Small intestine (tissue), 7 donors: ENCODE results near the gene LRP1-AS. TPM values are rescaled to one million over a fixed set of nuclear protein-coding genes. Genes with fewer than 3 reads are reported as not detected.

Experiments used
- DNase-seq, 2 donors: peaks; one replicate each; pipeline versions ENCODE4 v3.0.0 to v3.0.0-alpha.2; 2013
- FAIRE-seq: peaks from 2 replicates; lab custom pipeline; 2012; peaks lifted over from hg19 to GRCh38; lab: Jason Lieb, UNC
- H3K27ac ChIP-seq, 3 donors: one replicate each; pipeline ENCODE4 v1.5.1; 2013; ENCODE audit warnings: low read length in 2 of 3, mild to moderate bottlenecking in 2 of 3, control low read depth in 1 of 3, inconsistent platforms in 1 of 3, low read depth in 1 of 3, moderate library complexity in 1 of 3
- H3K27me3 ChIP-seq, 3 donors: one replicate each; pipeline ENCODE4 v1.6.1; 2013; ENCODE audit warnings: low read length in 3 of 3, inconsistent platforms in 1 of 3; ENCODE audit not compliant: control insufficient read depth in 3 of 3, insufficient read depth in 3 of 3
- H3K36me3 ChIP-seq, 3 donors: one replicate each; pipeline ENCODE4 v1.6.1; 2013; ENCODE audit warnings: low read length in 3 of 3, inconsistent platforms in 1 of 3, low read depth in 1 of 3, mild to moderate bottlenecking in 1 of 3, moderate library complexity in 1 of 3; ENCODE audit not compliant: control insufficient read depth in 3 of 3, insufficient read depth in 2 of 3
- H3K4me1 ChIP-seq, 3 donors: one replicate each; pipeline ENCODE4 v1.6.1; 2013; ENCODE audit warnings: low read length in 2 of 3, inconsistent platforms in 1 of 3, low read depth in 1 of 3, mild to moderate bottlenecking in 1 of 3, moderate library complexity in 1 of 3; ENCODE audit not compliant: control insufficient read depth in 3 of 3, insufficient read depth in 2 of 3
- H3K4me3 ChIP-seq, 3 donors: one replicate each; pipeline ENCODE4 v1.5.1; 2013; ENCODE audit warnings: low read length in 3 of 3, control low read depth in 1 of 3, inconsistent platforms in 1 of 3, low read depth in 1 of 3, mild to moderate bottlenecking in 1 of 3, moderate library complexity in 1 of 3
- H3K9me3 ChIP-seq, 2 donors: one replicate each; pipeline ENCODE4 v1.6.1; 2013; ENCODE audit warnings: low read depth in 1 of 2, low read length in 1 of 2; ENCODE audit not compliant: control insufficient read depth in 2 of 2, insufficient read depth in 1 of 2
- WGBS, 3 donors: extraction: QIAGEN DNeasy Blood & Tissue Kit; methylation state at CpG; one replicate each; pipeline ENCODE4 v1.1.7; 2013; 5-methylcytosine and 5-hydroxymethylcytosine counted together
- polyA plus RNA-seq, 4 donors: library from polyadenylated mRNA; stranded (reverse) in 3 of 4; unstranded in 1 of 4; fragments of 200-250 nt in 3 of 4; fragments of 120-200 nt in 1 of 4; gene quantifications; one replicate each; pipeline versions ENCODE4 v1.2.1 to v1.2.3, GENCODE V29; 2013
- donor health status: healthy with polysubstance abuse.
- donor health status: control.
- donor health status: control.
- donor health status: Bipolar disorder and iron deficiency.
- donor health status: healthy.

The LRP1-AS gene
- polyA plus RNA-seq, 4 donors, result 0.15 to 1.1 TPM; not detected in 2

- 75 to 89% (median 82%) methylated on average over 7 of the region's 7 CpGs for WGBS, 3 donors
- no peaks in the 10 kb centered on the region for H3K9me3 ChIP-seq
- H3K27ac ChIP-seq, result no peak overlapping the region
- H3K4me3 ChIP-seq, result no peak overlapping the region
- no peaks in the 10 kb centered on the region for H3K27me3 ChIP-seq
- FAIRE-seq, result no peak
- peaks cover 5 to 96% (median 18%) of the 10 kb centered on the region in 3 donors for H3K36me3 ChIP-seq
- DNase-seq, result no peak
- no peaks in the 10 kb centered on the region for H3K4me1 ChIP-seq
Measured at GRCh38 chr12:57169969-57170368, 22.6 kb upstream of the LRP1-AS start.

- Histone ChIP-seq H3K4me3 (no peak overlapping the region), H3K27me3 (no peaks in the 10 kb centered on the region), H3K27ac (no peak overlapping the region), H3K4me1 (no peaks in the 10 kb centered on the region), H3K36me3 (peaks cover 5 to 94% (median 15%) of the 10 kb centered on the region in 3 donors), H3K9me3 (no peaks in the 10 kb centered on the region)
- WGBS, 3 donors, result 87 to 91% (median 90%) methylated on average over 23 of the region's 23 CpGs
- FAIRE-seq (no peak), DNase-seq (no peak)
Measured at GRCh38 chr12:57169046-57169795, 21.8 kb upstream of the LRP1-AS start.

GRCh38 chr12:57168058-57168457 is 20.6 kb upstream of the LRP1-AS start:
- Histone ChIP-seq H3K27ac (no peak overlapping the region), H3K36me3 (peaks cover 5 to 90% (median 15%) of the 10 kb centered on the region in 3 donors), H3K9me3 (no peaks in the 10 kb centered on the region), H3K4me1 (no peaks in the 10 kb centered on the region), H3K27me3 (no peaks in the 10 kb centered on the region), H3K4me3 (no peak overlapping the region)
- FAIRE-seq (no peak), DNase-seq (no peak)
- 81 to 88% (median 86%) methylated on average over 10 of the region's 10 CpGs for WGBS, 3 donors

- 65 to 74% (median 68%) methylated on average over 10 of the region's 10 CpGs for WGBS, 3 donors
- Histone ChIP-seq H3K9me3 (no peaks in the 10 kb centered on the region), H3K27ac (no peak overlapping the region), H3K4me1 (no peaks in the 10 kb centered on the region), H3K4me3 (no peak overlapping the region), H3K36me3 (peaks cover 5 to 92% (median 21%) of the 10 kb centered on the region in 3 donors), H3K27me3 (no peaks in the 10 kb centered on the region)
- DNase-seq, result no peak
- no peak for FAIRE-seq
Measured at GRCh38 chr12:57166971-57167371, 19.6 kb upstream of the LRP1-AS start.

GRCh38 chr12:57165741-57166140 is 18.3 kb upstream of the LRP1-AS start:
- Histone ChIP-seq H3K4me3 (no peak overlapping the region), H3K9me3 (no peaks in the 10 kb centered on the region), H3K36me3 (peaks cover 5 to 93% (median 18%) of the 10 kb centered on the region in 3 donors), H3K27ac (no peak overlapping the region), H3K27me3 (no peaks in the 10 kb centered on the region), H3K4me1 (no peaks in the 10 kb centered on the region)
- FAIRE-seq, result no peak
- peak; percentile 25 to 36 for DNase-seq
- 68 to 76% (median 72%) methylated on average over 19 of the region's 19 CpGs for WGBS, 3 donors

GRCh38 chr12:57164966-57165625 is 17.7 kb upstream of the LRP1-AS start:
- H3K4me1 ChIP-seq, result no peaks in the 10 kb centered on the region
- no peak overlapping the region for H3K27ac ChIP-seq
- FAIRE-seq (no peak), DNase-seq (no peak)
- H3K9me3 ChIP-seq, result no peaks in the 10 kb centered on the region
- H3K36me3 ChIP-seq, result peaks cover 9 to 93% (median 16%) of the 10 kb centered on the region in 3 donors
- WGBS, 3 donors, result 78 to 89% (median 80%) methylated on average over 13 of the region's 13 CpGs
- no peaks in the 10 kb centered on the region for H3K27me3 ChIP-seq
- no peak overlapping the region for H3K4me3 ChIP-seq

GRCh38 chr12:57164454-57164853 is 17.0 kb upstream of the LRP1-AS start:
- FAIRE-seq (no peak), DNase-seq (no peak)
- Histone ChIP-seq H3K9me3 (no peaks in the 10 kb centered on the region), H3K27me3 (no peaks in the 10 kb centered on the region), H3K4me3 (no peak overlapping the region), H3K27ac (no peak overlapping the region), H3K36me3 (peaks cover 7 to 93% (median 16%) of the 10 kb centered on the region in 3 donors), H3K4me1 (no peaks in the 10 kb centered on the region)
- 77 to 84% (median 82%) methylated on average over 3 of the region's 3 CpGs for WGBS, 3 donors

GRCh38 chr12:57162553-57163125 is 15.2 kb upstream of the LRP1-AS start:
- 91 to 97% (median 94%) methylated on average over 8 of the region's 8 CpGs for WGBS, 3 donors
- FAIRE-seq (no peak), DNase-seq (no peak)
- Histone ChIP-seq H3K27me3 (no peaks in the 10 kb centered on the region), H3K27ac (no peak overlapping the region), H3K9me3 (no peaks in the 10 kb centered on the region), H3K4me3 (no peak overlapping the region), H3K36me3 (peaks cover 4 to 93% (median 13%) of the 10 kb centered on the region in 3 donors), H3K4me1 (peaks cover 0 to 9% (median 0%) of the 10 kb centered on the region in 3 donors)
